ENCODE data around the gene CHST7.

DNA sequence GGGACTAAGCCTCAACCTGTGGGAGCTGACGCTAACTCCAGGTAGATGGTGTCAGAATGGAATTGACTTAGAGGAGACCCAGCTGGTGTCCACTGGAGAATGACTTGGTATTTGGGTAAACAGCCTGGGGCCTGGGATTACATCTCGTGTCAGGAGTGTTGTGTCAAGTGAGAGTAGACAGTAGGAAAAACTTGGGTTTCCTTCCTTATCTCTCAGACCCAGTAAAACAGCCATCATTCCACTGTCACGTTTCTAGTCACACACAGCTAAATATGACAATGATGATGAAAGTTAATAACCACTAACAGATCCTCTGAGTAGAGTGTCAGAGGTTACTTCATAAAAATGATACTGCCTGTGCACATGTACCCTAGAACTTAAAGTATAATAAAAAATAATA, 42.1 kb upstream of the CHST7 start:
- no peak for TF ChIP-seq CTCF (IDR thresholded peaks at IDR 0.05)
- TF ChIP-seq POLR2A (IDR thresholded peaks at IDR 0.05): no peak
